Kidney (tissue), 14 donors: ENCODE results near the gene ILF2. TPM values are rescaled to one million over a fixed set of nuclear protein-coding genes. Genes with fewer than 3 reads are reported as not detected.

ENCODE experiments used
- DNase-seq, 5 donors: peaks; one replicate each; pipeline ENCODE4 v3.0.0-alpha.2; 2013 to 2020
- FAIRE-seq: peaks from 2 replicates; lab custom pipeline; 2012; peaks lifted over from hg19 to GRCh38; lab: Jason Lieb, UNC
- H3K27ac ChIP-seq, 2 donors: one replicate each; pipeline ENCODE4 v1.7.0; 2013; ENCODE audit warnings: low read depth in 2 of 2, low read length in 2 of 2, inconsistent platforms in 1 of 2
- H3K27me3 ChIP-seq: one replicate; pipeline ENCODE4 v1.7.1; 2013; ENCODE audit warnings: low read length, inconsistent platforms; ENCODE audit not compliant: control insufficient read depth, insufficient read depth
- H3K36me3 ChIP-seq, 3 donors: one replicate each; pipeline versions ENCODE4 v1.7.0 to v1.7.1; 2013; ENCODE audit warnings: low read length in 3 of 3, control low read depth in 1 of 3, inconsistent platforms in 1 of 3; ENCODE audit not compliant: insufficient read depth in 3 of 3, control insufficient read depth in 2 of 3
- H3K4me1 ChIP-seq, 3 donors: one replicate each; pipeline versions ENCODE4 v1.7.0 to v1.7.1; 2013; ENCODE audit warnings: low read length in 3 of 3, inconsistent platforms in 1 of 3, low read depth in 1 of 3; ENCODE audit not compliant: control insufficient read depth in 2 of 3, insufficient read depth in 2 of 3
- H3K4me3 ChIP-seq, 3 donors: one replicate each; pipeline versions ENCODE4 v1.7.0 to v1.8.1; 2013; ENCODE audit warnings: low read length in 3 of 3, control low read depth in 1 of 3, inconsistent platforms in 1 of 3
- H3K9ac ChIP-seq, 3 donors: one replicate each; pipeline versions ENCODE4 v1.7.0 to v1.7.1; 2013; ENCODE audit warnings: low read length in 3 of 3, control low read depth in 1 of 3, inconsistent platforms in 1 of 3
- H3K9me3 ChIP-seq, 3 donors: one replicate each; pipeline versions ENCODE4 v1.7.0 to v1.7.1; 2013; ENCODE audit warnings: low read length in 3 of 3, control low read depth in 1 of 3, inconsistent platforms in 1 of 3; ENCODE audit not compliant: control insufficient read depth in 2 of 3, insufficient read depth in 1 of 3
- CTCF ChIP-seq: IDR thresholded peaks from 3 replicates; pipeline ENCODE4 v1.5.1; 2012; ENCODE audit warnings: mild to moderate bottlenecking, moderate library complexity, borderline replicate concordance; ENCODE audit not compliant: insufficient read depth; ENCODE audit errors: extremely low read depth
- intact Hi-C: fragments of 100-400 bp; cut with DNase I; formaldehyde crosslinking; loops from one replicate; pipeline ENCODE4 v1.11.1; 2022
- polyA plus RNA-seq: library from polyadenylated mRNA; stranded (reverse); fragments of 350-450 nt; fragmentation: Illumina TruSeq; extraction: RNeasy Lipid Tissue Mini Kit (QIAGEN cat#74804); gene quantifications from one replicate; pipeline ENCODE4 v1.2.3, GENCODE V29; 2014; ENCODE audit warnings: low read depth, low replicate concordance; ENCODE audit not compliant: insufficient read depth
- total RNA-seq: library from RNA; stranded (reverse); fragmentation: NEBNext Ultra II Directional; extraction: Animal tissue kit (Norgen Biotek cat#: 25700); gene quantifications from one replicate; pipeline ENCODE4 v1.2.1, GENCODE V29; 2021
- donor health status: control.
- donor health status: control.
- donor health status: control.
- donor health status: control.
- donor health status: control.
- donor health status: DM: yes; HTN: yes; CAD: no.
- donor health status: Normal renal cell carcinoma (clear cell type).

The ILF2 gene
- total and polyA plus RNA-seq, 2 donors from 2014 or later = 110 to 197 TPM

- Histone ChIP-seq H3K27ac (peak overlapping the region; percentile 74 to 77), H3K36me3 (peaks cover 0 to 3% (median 0%) of the 10 kb centered on the region in 3 donors), H3K27me3 (no peaks in the 10 kb centered on the region), H3K9ac (peak overlapping the region in 2 of 3 donors; percentile 42 to 66), H3K4me3 (peak overlapping the region; percentile 61 to 73 (median 64)), H3K9me3 (no peaks in the 10 kb centered on the region), H3K4me1 (peaks cover 0 to 19% (median 6%) of the 10 kb centered on the region in 3 donors)
- intact Hi-C loops = loop anchor here (10.0 kb wide), 1 partner anchor 85 kb away; no protein-coding TSS in a partner anchor
- DNase-seq = peak in 4 of 5 donors; percentile 54 to 79 (median 64)
- no peak for TF ChIP-seq CTCF
- no peak for FAIRE-seq
These were observed 8.7 kb upstream of the ILF2 start for GRCh38 chr1:153679337-153680119.

DNA sequence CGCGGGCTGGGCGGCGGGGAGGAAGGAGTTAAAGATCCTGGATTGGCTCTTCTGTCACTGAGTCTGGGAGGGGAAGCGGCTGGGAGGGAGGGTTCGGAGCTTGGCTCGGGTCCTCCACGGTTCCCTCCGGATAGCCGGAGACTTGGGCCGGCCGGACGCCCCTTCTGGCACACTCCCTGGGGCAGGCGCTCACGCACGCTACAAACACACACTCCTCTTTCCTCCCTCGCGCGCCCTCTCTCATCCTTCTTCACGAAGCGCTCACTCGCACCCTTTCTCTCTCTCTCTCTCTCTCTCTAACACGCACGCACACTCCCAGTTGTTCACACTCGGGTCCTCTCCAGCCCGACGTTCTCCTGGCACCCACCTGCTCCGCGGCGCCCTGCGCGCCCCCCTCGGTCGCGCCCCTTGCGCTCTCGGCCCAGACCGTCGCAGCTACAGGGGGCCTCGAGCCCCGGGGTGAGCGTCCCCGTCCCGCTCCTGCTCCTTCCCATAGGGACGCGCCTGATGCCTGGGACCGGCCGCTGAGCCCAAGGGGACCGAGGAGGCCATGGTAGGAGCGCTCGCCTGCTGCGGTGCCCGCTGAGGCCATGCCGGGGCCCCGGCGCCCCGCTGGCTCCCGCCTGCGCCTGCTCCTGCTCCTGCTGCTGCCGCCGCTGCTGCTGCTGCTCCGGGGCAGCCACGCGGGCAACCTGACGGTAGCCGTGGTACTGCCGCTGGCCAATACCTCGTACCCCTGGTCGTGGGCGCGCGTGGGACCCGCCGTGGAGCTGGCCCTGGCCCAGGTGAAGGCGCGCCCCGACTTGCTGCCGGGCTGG is 7.9 kb upstream of the ILF2 start, which contains the start of gene NPR1:
Gene NPR1 (plus strand): TSS at position 170 of the 818 bp plus-strand sequence. CDS start 421 bp downstream, at position 591.
- Histone ChIP-seq H3K9me3 (no peaks in the 10 kb centered on the region), H3K36me3 (peaks cover 0 to 3% (median 0%) of the 10 kb centered on the region in 3 donors), H3K4me1 (peaks cover 0 to 19% (median 6%) of the 10 kb centered on the region in 3 donors), H3K27ac (peak within 1 kb of the TSS; percentile 74 to 77), H3K4me3 (peak within 1 kb of the TSS; percentile 61 to 73 (median 64)), H3K9ac (peak within 1 kb of the TSS; percentile 42 to 73 (median 66)), H3K27me3 (no peaks in the 10 kb centered on the region)
- intact Hi-C loops = no loop called here
- peak; percentile 3 for TF ChIP-seq CTCF
- no peak for FAIRE-seq
- peak in 4 of 5 donors; percentile 48 to 88 (median 72) for DNase-seq

- DNase-seq = peak; percentile 73 to 83 (median 77)
- peak; percentile 94 for TF ChIP-seq CTCF
- Histone ChIP-seq H3K9ac (peak overlapping the region; percentile 15 to 66 (median 26)), H3K4me3 (peak overlapping the region; percentile 51 to 64 (median 61)), H3K27ac (peak overlapping the region; percentile 17 to 77), H3K4me1 (peaks cover 0 to 19% (median 6%) of the 10 kb centered on the region in 3 donors), H3K36me3 (peaks cover 0 to 3% (median 0%) of the 10 kb centered on the region in 3 donors), H3K9me3 (no peaks in the 10 kb centered on the region), H3K27me3 (no peaks in the 10 kb centered on the region)
- intact Hi-C loops = no loop called here
- FAIRE-seq = no peak
These were observed 7.1 kb upstream of the ILF2 start for GRCh38 chr1:153677718-153678518.
